H9 (cell line): ENCODE data around the gene TMPRSS9. TPM values are rescaled to one million over a fixed set of nuclear protein-coding genes. Genes with fewer than 3 reads are reported as not detected.

Experiments
- DNase-seq: peaks from one replicate; pipeline ENCODE4 v3.0.0-alpha.2; 2017
- H2AFZ ChIP-seq: one replicate; pipeline ENCODE4 v1.6.1; 2013; ENCODE audit warnings: mild to moderate bottlenecking, low read length, control low read depth, moderate library complexity
- H2AK5ac ChIP-seq: 2 replicates; pipeline ENCODE4 v1.6.1; 2013; ENCODE audit warnings: low read length, control low read depth, mixed read lengths; ENCODE audit not compliant: insufficient read length
- H2BK120ac ChIP-seq: one replicate; pipeline ENCODE4 v1.6.1; 2013; ENCODE audit warnings: low read depth, mild to moderate bottlenecking, low read length, control low read depth, inconsistent platforms; ENCODE audit not compliant: poor library complexity, severe bottlenecking
- H2BK12ac ChIP-seq: 2 replicates; pipeline ENCODE4 v1.6.1; 2013; ENCODE audit warnings: low read length, control low read depth, mixed read lengths, low read depth; ENCODE audit not compliant: insufficient read length
- H2BK15ac ChIP-seq: 2 replicates; pipeline ENCODE4 v1.6.1; 2013; ENCODE audit warnings: low read depth, low read length, control low read depth
- H2BK20ac ChIP-seq: one replicate; pipeline ENCODE4 v1.6.1; 2013; ENCODE audit warnings: low read depth, mild to moderate bottlenecking, low read length, control low read depth, inconsistent platforms; ENCODE audit not compliant: poor library complexity, severe bottlenecking
- H2BK5ac ChIP-seq: 2 replicates; pipeline ENCODE4 v1.6.1; 2013; ENCODE audit warnings: low read length, control low read depth, mixed read lengths; ENCODE audit not compliant: insufficient read length
- H3K14ac ChIP-seq: 2 replicates; pipeline ENCODE4 v1.6.1; 2013; ENCODE audit warnings: low read length, control low read depth; ENCODE audit not compliant: insufficient read depth
- H3K18ac ChIP-seq: 2 replicates; pipeline ENCODE4 v1.6.1; 2013; ENCODE audit warnings: low read depth, mild to moderate bottlenecking, mixed read lengths, low read length, control low read depth; ENCODE audit not compliant: insufficient read length
- H3K23ac ChIP-seq: 2 replicates; pipeline ENCODE4 v1.6.1; 2013; ENCODE audit warnings: low read length, control low read depth, mixed read lengths, low read depth; ENCODE audit not compliant: insufficient read length
- H3K23me2 ChIP-seq: 2 replicates; pipeline ENCODE4 v1.6.1; 2013; ENCODE audit warnings: low read depth, mild to moderate bottlenecking, mixed read lengths, low read length, control low read depth; ENCODE audit not compliant: insufficient read length, poor library complexity, severe bottlenecking
- H3K27ac ChIP-seq: 2 replicates; pipeline ENCODE4 v1.5.1; 2013; ENCODE audit warnings: low read length, control low read depth, mixed read lengths, low read depth; ENCODE audit not compliant: insufficient read length
- H3K27me3 ChIP-seq: 2 replicates; pipeline ENCODE4 v1.6.1; 2013; ENCODE audit warnings: low read length, control low read depth, inconsistent platforms; ENCODE audit not compliant: insufficient read depth
- H3K4ac ChIP-seq: 2 replicates; pipeline ENCODE4 v1.6.1; 2013; ENCODE audit warnings: low read depth, mild to moderate bottlenecking, control low read depth, inconsistent platforms, low read length, moderate library complexity
- H3K4me1 ChIP-seq: 2 replicates; pipeline ENCODE4 v1.6.1; 2013; ENCODE audit warnings: low read length, control low read depth, inconsistent platforms; ENCODE audit not compliant: insufficient read depth
- H3K4me2 ChIP-seq: 2 replicates; pipeline ENCODE4 v1.6.1; 2013; ENCODE audit warnings: low read length, control low read depth, mixed read lengths; ENCODE audit not compliant: insufficient read length, insufficient read depth
- H3K56ac ChIP-seq: 2 replicates; pipeline ENCODE4 v1.6.1; 2013; ENCODE audit warnings: low read depth, mild to moderate bottlenecking, mixed read lengths, low read length, control low read depth; ENCODE audit not compliant: insufficient read length
- H3K79me1 ChIP-seq: 2 replicates; pipeline ENCODE4 v1.6.1; 2013; ENCODE audit warnings: low read depth, mild to moderate bottlenecking, moderate library complexity, low read length, control low read depth, inconsistent platforms; ENCODE audit not compliant: insufficient read depth, poor library complexity, severe bottlenecking
- H3K79me2 ChIP-seq: 2 replicates; pipeline ENCODE4 v1.6.1; 2013; ENCODE audit warnings: low read length, control low read depth, inconsistent platforms; ENCODE audit not compliant: insufficient read depth
- H3K9ac ChIP-seq: 2 replicates; pipeline ENCODE4 v1.6.1; 2013; ENCODE audit warnings: low read length, control low read depth, mixed read lengths; ENCODE audit not compliant: insufficient read length; ENCODE audit errors: extremely low read depth
- H3K9me3 ChIP-seq: one replicate; pipeline ENCODE4 v1.6.1; 2013; ENCODE audit warnings: low read depth, low read length, inconsistent platforms; ENCODE audit not compliant: control insufficient read depth
- H3T11ph ChIP-seq: one replicate; pipeline ENCODE4 v1.6.1; 2013; ENCODE audit warnings: mild to moderate bottlenecking, low read length, control low read depth, inconsistent platforms
- H4K20me1 ChIP-seq: one replicate; pipeline ENCODE4 v1.6.1; 2013; ENCODE audit not compliant: control insufficient read depth, insufficient read length, insufficient read depth
- H4K5ac ChIP-seq: 2 replicates; pipeline ENCODE4 v1.6.1; 2013; ENCODE audit warnings: low read depth, mild to moderate bottlenecking, mixed read lengths, low read length, control low read depth; ENCODE audit not compliant: insufficient read length
- H4K8ac ChIP-seq: replicated peaks from 2 replicates; pipeline ENCODE4 v1.6.1; 2013; ENCODE audit warnings: low read length, control low read depth, mixed read lengths, low read depth; ENCODE audit not compliant: insufficient read length
- H4K91ac ChIP-seq: 2 replicates; pipeline ENCODE4 v1.6.1; 2013; ENCODE audit warnings: low read depth, mild to moderate bottlenecking, moderate library complexity, mixed read lengths, low read length, control low read depth; ENCODE audit not compliant: insufficient read length
- H3K27ac Mint-ChIP-seq, 3 experiments: 2 replicates in 2 of 3; 3 replicates in 1 of 3; pipeline ENCODE4 v1.8.0; 2020 to 2021; ENCODE audit warnings: mixed read lengths in 3 of 3, mild to moderate bottlenecking in 1 of 3, moderate library complexity in 1 of 3
- H3K27me3 Mint-ChIP-seq: 2 replicates; pipeline ENCODE4 v1.8.0; 2021; ENCODE audit warnings: low read depth, mild to moderate bottlenecking, moderate library complexity, mixed read lengths
- H3K36me3 Mint-ChIP-seq, 3 experiments: 2 replicates in 2 of 3; 3 replicates in 1 of 3; pipeline ENCODE4 v1.8.0; 2020 to 2021; ENCODE audit warnings: low read depth in 3 of 3, mixed read lengths in 3 of 3; ENCODE audit not compliant: insufficient read depth in 1 of 3
- H3K4me1 Mint-ChIP-seq, 2 experiments: 2 replicates each; pipeline ENCODE4 v1.8.0; 2020; ENCODE audit warnings: mixed read lengths in 2 of 2
- H3K4me3 Mint-ChIP-seq, 2 experiments: 2 replicates in 1 of 2; 3 replicates in 1 of 2; pipeline ENCODE4 v1.8.0; 2020 to 2021; ENCODE audit warnings: mild to moderate bottlenecking in 2 of 2, mixed read lengths in 2 of 2, moderate library complexity in 1 of 2
- H3K9me3 Mint-ChIP-seq, 2 experiments: 2 replicates in 1 of 2; 3 replicates in 1 of 2; pipeline ENCODE4 v1.8.0; 2020; ENCODE audit warnings: mild to moderate bottlenecking in 2 of 2, mixed read lengths in 2 of 2, moderate library complexity in 1 of 2
- WGBS: extraction: QIAGEN DNeasy Blood & Tissue Kit; methylation state at CpG from one replicate; pipeline ENCODE4 v1.1.7; 2013; ENCODE audit warnings: missing lambda C conversion rate, low lambda C conversion rate, mixed read lengths; ENCODE audit not compliant: insufficient read length; ENCODE audit errors: extremely low coverage; 5-methylcytosine and 5-hydroxymethylcytosine counted together
- total RNA-seq: library from RNA; stranded (reverse); gene quantifications from 2 replicates; pipeline ENCODE4 v1.2.1, GENCODE V29; 2021
- TF ChIP-seq, protein P1 (sequence below): fragments of 200-600 bp; sonication (generic); conservative IDR thresholded peaks from 3 replicates; pipeline ENCODE4 v1.8.0; 2021; ENCODE audit warnings: antibody characterized with exemption, mild to moderate bottlenecking

The TMPRSS9 gene
- total RNA-seq, 1 experiment from 2014 or later = 0.24 TPM

GRCh38 chr19:2382530-2383222 lies 22.6 kb downstream of the TMPRSS9 start:
- Mint-ChIP-seq H3K4me1 (peaks cover 3% of the 10 kb centered on the region in 2 experiments; a peak in 2 of 4 replicates), H3K27ac (no peak overlapping the region), H3K9me3 (peaks cover 22 to 28% of the 10 kb centered on the region in 2 experiments), H3K4me3 (peak overlapping the region in 1 of 2 experiments; percentile 4; a peak in 1 of 5 replicates), H3K27me3 (peaks cover 36% of the 10 kb centered on the region), H3K36me3 (peaks cover 0 to 7% (median under 1%) of the 10 kb centered on the region in 3 experiments; a peak in 4 of 7 replicates)
- H3K9ac ChIP-seq = no peak overlapping the region
- no peak for DNase-seq
- no peaks in the 10 kb centered on the region for H3K9me3 ChIP-seq
- no peak overlapping the region for H2BK120ac ChIP-seq
- no peak overlapping the region for H3K23ac ChIP-seq
- TF ChIP-seq, protein P1, sequence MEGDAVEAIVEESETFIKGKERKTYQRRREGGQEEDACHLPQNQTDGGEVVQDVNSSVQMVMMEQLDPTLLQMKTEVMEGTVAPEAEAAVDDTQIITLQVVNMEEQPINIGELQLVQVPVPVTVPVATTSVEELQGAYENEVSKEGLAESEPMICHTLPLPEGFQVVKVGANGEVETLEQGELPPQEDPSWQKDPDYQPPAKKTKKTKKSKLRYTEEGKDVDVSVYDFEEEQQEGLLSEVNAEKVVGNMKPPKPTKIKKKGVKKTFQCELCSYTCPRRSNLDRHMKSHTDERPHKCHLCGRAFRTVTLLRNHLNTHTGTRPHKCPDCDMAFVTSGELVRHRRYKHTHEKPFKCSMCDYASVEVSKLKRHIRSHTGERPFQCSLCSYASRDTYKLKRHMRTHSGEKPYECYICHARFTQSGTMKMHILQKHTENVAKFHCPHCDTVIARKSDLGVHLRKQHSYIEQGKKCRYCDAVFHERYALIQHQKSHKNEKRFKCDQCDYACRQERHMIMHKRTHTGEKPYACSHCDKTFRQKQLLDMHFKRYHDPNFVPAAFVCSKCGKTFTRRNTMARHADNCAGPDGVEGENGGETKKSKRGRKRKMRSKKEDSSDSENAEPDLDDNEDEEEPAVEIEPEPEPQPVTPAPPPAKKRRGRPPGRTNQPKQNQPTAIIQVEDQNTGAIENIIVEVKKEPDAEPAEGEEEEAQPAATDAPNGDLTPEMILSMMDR = no peak
- H3T11ph ChIP-seq = no peak overlapping the region
- H3K23me2 ChIP-seq = no peaks in the 10 kb centered on the region
- no peaks in the 10 kb centered on the region for H3K79me1 ChIP-seq
- no peak overlapping the region for H3K4ac ChIP-seq
- H2AFZ ChIP-seq = no peak overlapping the region
- no peak overlapping the region for H3K18ac ChIP-seq
- H4K91ac ChIP-seq = no peak overlapping the region
- no peaks in the 10 kb centered on the region for H4K20me1 ChIP-seq
- no peaks in the 10 kb centered on the region for H3K27me3 ChIP-seq
- H2BK12ac ChIP-seq = no peak overlapping the region
- no peaks in the 10 kb centered on the region for H3K79me2 ChIP-seq
- H2BK5ac ChIP-seq = no peak overlapping the region
- no peak overlapping the region for H3K4me2 ChIP-seq
- H3K14ac ChIP-seq = no peak overlapping the region
- H3K56ac ChIP-seq = no peak overlapping the region
- no peak overlapping the region for H2BK20ac ChIP-seq
- H2BK15ac ChIP-seq = no peak overlapping the region
- WGBS = no CpG with 5 or more reads among the region's 13 CpGs
- H4K5ac ChIP-seq = no peak overlapping the region
- no peak overlapping the region for H3K27ac ChIP-seq
- H4K8ac ChIP-seq = peak overlapping the region; percentile 6
- no peak overlapping the region for H2AK5ac ChIP-seq
- H3K4me1 ChIP-seq = no peaks in the 10 kb centered on the region
